Esophagus squamous epithelium (tissue), 5 donors: ENCODE results near the gene SOX6. TPM values are rescaled to one million over a fixed set of nuclear protein-coding genes. Genes with fewer than 3 reads are reported as not detected.

ENCODE experiments used
- DNase-seq: peaks from one replicate; lab custom pipeline; 2025; lab: John Stamatoyannopoulos, UW
- H3K27ac ChIP-seq, 4 donors: fragments of 200-600 bp; sonication (generic); one replicate each; pipeline ENCODE4 v1.5.1; 2016 to 2019; ENCODE audit warnings: mild to moderate bottlenecking in 1 of 4
- H3K27me3 ChIP-seq, 4 donors: fragments of 200-600 bp; sonication (generic); 1 replicate in 3 of 4; 2 replicates in 1 of 4; pipeline versions ENCODE4 v1.5.1 to v1.6.0; 2017 to 2021; ENCODE audit warnings: antibody characterized with exemption in 1 of 4
- H3K36me3 ChIP-seq, 3 donors: fragments of 200-600 bp; sonication (generic); one replicate each; pipeline ENCODE4 v1.5.1; 2016 to 2019
- H3K4me1 ChIP-seq, 3 donors: fragments of 200-600 bp; sonication (generic); one replicate each; pipeline ENCODE4 v1.5.1; 2017 to 2019
- H3K4me3 ChIP-seq, 4 donors: fragments of 200-600 bp; sonication (generic); 1 replicate in 3 of 4; 2 replicates in 1 of 4; pipeline ENCODE4 v1.5.1; 2016 to 2019; ENCODE audit warnings: mild to moderate bottlenecking in 2 of 4, moderate library complexity in 1 of 4
- H3K9me3 ChIP-seq, 3 donors: fragments of 200-600 bp; sonication (generic); one replicate each; pipeline ENCODE4 v1.5.1; 2016 to 2019
- POLR2A ChIP-seq, 4 donors: fragments of 450-650 bp; IDR thresholded peaks; one replicate each; pipeline ENCODE4 v1.6.1; 2017; ENCODE audit warnings: antibody characterized with exemption in 4 of 4, mild to moderate bottlenecking in 4 of 4, moderate library complexity in 3 of 4
- WGBS, 2 donors: methylation state at CpG; one replicate each; pipeline ENCODE4 v1.1.5; 2018; 5-methylcytosine and 5-hydroxymethylcytosine counted together
- intact Hi-C: fragments of 100-400 bp; cut with DNase I; formaldehyde crosslinking; loops from one replicate; pipeline ENCODE4 v1.15.0; 2022
- total RNA-seq, 4 donors: library from RNA; depleted of rRNA; stranded (reverse); fragments of >200 nt; gene quantifications; one replicate each; pipeline ENCODE4 v1.1.0, GENCODE V29; 2016
- TF ChIP-seq, protein P1 (sequence below), 6 experiments: fragments of 450-650 bp in 4 of 6; fragments of 200-600 bp in 2 of 6; sonication (generic) in 2 of 6; IDR thresholded peaks; one replicate each; pipeline ENCODE4 v1.5.1; 2016 to 2019; ENCODE audit warnings: antibody characterized with exemption in 6 of 6, mild to moderate bottlenecking in 4 of 6, moderate library complexity in 4 of 6
- donor health status: DM: yes; HTN: yes; CAD: no.

Gene SOX6
- total RNA-seq, 4 donors from 2014 or later: 7.8 to 16.0 (median 10.6) TPM

DNA sequence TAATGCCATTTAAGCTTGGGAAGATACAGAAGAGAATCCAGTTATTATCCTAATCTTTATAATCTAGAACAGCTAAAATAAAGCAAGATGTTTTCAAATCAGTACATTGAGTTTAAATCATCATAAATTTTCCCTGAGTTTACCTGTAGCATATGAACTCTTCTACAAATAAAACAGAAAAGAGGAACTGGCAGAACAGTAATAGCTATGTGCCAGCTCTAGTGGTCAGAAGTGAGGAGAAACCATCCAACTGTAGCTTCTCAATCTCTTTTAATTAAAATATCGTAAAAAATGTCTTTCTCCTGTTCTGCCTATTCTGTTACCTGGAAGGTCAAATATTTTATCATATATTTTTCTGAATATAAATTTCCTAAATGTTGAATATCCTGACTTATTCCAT, 266.9 kb downstream of the SOX6 start:
- H3K4me3 ChIP-seq: no peak overlapping the region
- peaks cover 0 to 10% (median 0%) of the 10 kb centered on the region in 3 donors for H3K4me1 ChIP-seq
- no peak overlapping the region for H3K27ac ChIP-seq
- H3K36me3 ChIP-seq: no peaks in the 10 kb centered on the region
- WGBS, 2 donors: 93 to 100% methylated on average over 1 of the region's 1 CpG
- H3K27me3 ChIP-seq: no peaks in the 10 kb centered on the region
- no peak for DNase-seq
- TF ChIP-seq POLR2A (IDR thresholded peaks at IDR 0.05): no peak
- no peaks in the 10 kb centered on the region for H3K9me3 ChIP-seq
- intact Hi-C loops: no loop called here

DNA sequence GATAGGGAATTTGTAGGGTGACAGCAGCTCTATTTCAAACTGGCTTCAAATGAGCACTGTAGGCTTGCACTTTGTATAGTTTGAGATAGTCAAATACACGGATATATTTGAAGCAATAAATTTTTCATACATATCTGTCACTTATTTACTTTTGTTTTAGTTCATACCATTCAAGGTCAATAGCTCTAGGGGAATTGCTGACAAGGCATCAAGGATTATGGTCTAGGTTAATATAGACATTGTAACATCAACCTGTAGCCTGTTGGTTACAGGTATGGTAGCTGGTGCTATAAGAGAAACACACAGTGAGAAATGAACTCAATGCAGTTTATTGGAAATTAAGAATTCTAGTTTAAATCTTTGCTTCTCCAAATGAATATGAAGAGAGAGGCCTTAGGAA, 267.6 kb downstream of the SOX6 start:
- TF ChIP-seq, protein P1, sequence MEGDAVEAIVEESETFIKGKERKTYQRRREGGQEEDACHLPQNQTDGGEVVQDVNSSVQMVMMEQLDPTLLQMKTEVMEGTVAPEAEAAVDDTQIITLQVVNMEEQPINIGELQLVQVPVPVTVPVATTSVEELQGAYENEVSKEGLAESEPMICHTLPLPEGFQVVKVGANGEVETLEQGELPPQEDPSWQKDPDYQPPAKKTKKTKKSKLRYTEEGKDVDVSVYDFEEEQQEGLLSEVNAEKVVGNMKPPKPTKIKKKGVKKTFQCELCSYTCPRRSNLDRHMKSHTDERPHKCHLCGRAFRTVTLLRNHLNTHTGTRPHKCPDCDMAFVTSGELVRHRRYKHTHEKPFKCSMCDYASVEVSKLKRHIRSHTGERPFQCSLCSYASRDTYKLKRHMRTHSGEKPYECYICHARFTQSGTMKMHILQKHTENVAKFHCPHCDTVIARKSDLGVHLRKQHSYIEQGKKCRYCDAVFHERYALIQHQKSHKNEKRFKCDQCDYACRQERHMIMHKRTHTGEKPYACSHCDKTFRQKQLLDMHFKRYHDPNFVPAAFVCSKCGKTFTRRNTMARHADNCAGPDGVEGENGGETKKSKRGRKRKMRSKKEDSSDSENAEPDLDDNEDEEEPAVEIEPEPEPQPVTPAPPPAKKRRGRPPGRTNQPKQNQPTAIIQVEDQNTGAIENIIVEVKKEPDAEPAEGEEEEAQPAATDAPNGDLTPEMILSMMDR (IDR thresholded peaks at IDR 0.05): no peak
- TF ChIP-seq POLR2A (IDR thresholded peaks at IDR 0.05): no peak
- Histone ChIP-seq H3K4me3 (no peak overlapping the region), H3K27ac (no peak overlapping the region), H3K4me1 (peaks cover 0 to 10% (median 0%) of the 10 kb centered on the region in 3 donors), H3K36me3 (no peaks in the 10 kb centered on the region), H3K9me3 (no peaks in the 10 kb centered on the region), H3K27me3 (no peaks in the 10 kb centered on the region)
- no peak for DNase-seq
- intact Hi-C loops: no loop called here
- WGBS, 2 donors: 44 to 52% methylated on average over 1 of the region's 1 CpG

DNA sequence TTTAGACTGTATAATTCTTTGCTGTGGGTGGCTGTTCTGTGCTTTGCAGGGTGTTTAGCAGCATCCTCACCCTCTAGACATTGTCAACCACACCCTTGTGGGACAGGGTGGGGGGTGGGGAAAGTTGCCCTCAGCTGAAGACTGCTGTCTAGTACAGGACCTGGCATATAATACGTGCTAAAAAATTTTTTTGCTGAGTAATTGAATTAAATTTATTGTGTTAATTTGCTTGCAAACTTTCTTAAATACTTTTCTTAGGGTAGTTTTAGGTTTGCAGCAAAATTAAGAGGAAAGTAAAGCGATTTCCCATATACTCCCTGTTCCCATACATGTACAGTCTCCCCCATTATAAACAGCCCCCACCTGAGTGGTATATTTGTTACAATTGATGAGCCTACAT, 268.5 kb downstream of the SOX6 start:
- TF ChIP-seq POLR2A (IDR thresholded peaks at IDR 0.05): no peak
- TF ChIP-seq, protein P1 (IDR thresholded peaks at IDR 0.05): no peak
- Histone ChIP-seq H3K36me3 (no peaks in the 10 kb centered on the region), H3K27me3 (no peaks in the 10 kb centered on the region), H3K4me3 (no peak overlapping the region), H3K27ac (no peak overlapping the region), H3K4me1 (peaks cover 0 to 10% (median 0%) of the 10 kb centered on the region in 3 donors), H3K9me3 (no peaks in the 10 kb centered on the region)
- intact Hi-C loops: no loop called here
- WGBS, 2 donors: 73 to 79% methylated on average over 2 of the region's 2 CpGs
- DNase-seq: no peak

DNA sequence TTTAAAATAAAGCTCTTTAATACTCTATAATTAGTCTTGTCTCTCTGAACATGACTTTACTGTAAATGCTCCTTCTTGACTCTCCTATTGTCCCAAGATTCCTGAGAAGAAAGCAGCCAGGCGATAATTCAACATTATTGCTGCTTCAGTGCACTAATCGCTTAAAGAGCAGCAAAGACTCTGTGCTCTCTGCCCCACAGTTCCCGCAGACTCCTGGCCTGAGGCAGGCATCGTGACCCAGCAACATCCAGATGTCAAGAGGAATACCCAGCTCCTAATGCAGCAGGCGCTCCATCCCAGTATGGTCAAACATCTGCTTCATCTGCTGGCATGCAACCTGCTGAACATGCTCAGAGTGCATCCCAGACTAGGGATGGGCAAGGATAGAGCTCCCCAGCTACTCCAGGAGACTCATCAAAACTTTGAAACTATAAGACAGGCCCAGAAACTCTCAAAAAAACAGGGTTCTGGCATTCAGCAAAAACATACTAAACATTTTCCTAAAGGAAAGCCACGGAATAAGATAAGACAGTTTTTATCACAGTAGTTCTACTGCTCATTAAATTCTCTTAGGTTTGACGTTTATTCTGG, 270.0 kb downstream of the SOX6 start:
- no peak for TF ChIP-seq POLR2A (IDR thresholded peaks at IDR 0.05)
- TF ChIP-seq, protein P1 (IDR thresholded peaks at IDR 0.05): no peak
- peaks cover 0 to 9% (median 6%) of the 10 kb centered on the region in 3 donors for H3K4me1 ChIP-seq
- no peak overlapping the region for H3K27ac ChIP-seq
- H3K36me3 ChIP-seq: no peaks in the 10 kb centered on the region
- no peaks in the 10 kb centered on the region for H3K27me3 ChIP-seq
- WGBS, 2 donors: 79 to 85% methylated on average over 7 of the region's 7 CpGs
- no peak for DNase-seq
- intact Hi-C loops: no loop called here
- no peaks in the 10 kb centered on the region for H3K9me3 ChIP-seq
- H3K4me3 ChIP-seq: no peak overlapping the region

DNA sequence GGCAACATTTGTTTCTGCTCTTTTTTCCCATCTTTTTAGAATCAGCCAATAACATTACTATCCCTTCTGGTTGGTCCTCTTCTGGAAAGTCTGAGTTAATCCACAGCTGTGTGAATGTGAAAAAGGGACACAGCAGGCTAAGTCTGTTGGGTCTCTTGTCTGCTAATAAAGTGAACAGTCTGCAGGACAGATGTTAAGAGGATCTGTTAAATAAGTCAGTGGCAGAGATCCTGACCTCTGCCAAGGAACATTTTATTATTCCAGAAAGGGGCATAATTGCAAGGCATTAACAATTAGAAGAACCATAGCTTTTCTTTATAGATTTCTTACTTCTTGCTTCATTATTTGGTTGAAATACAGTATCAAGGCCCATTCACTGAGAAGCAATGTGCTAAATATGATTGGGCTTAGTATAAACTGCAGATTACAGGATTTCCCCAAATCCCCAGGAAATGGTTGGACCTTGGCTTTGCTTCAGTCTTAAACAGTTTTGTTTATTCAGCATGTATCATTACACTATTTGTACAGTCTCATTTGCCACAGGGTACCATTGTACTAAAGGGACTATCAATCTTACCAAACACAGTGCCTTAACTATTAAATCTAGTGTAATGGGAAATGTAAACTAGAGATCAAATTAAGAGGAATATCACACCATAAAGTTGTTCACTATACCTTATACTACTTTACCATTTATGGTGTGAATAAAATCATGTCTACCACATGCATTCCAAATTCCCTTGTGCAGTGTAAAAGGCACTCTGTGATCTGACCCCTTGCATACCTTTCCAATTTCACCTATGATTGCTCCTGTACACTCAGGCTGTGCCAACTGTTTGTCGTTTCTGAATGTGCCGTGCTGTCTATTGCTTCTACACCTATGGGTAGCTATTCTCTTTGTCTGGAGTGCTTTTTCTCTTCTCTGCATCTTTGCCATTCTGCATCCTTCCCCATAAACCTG, 274.0 kb downstream of the SOX6 start:
- WGBS, 2 donors: 63 to 83% methylated on average over 2 of the region's 2 CpGs
- Histone ChIP-seq H3K27ac (no peak overlapping the region), H3K4me3 (no peak overlapping the region), H3K9me3 (no peaks in the 10 kb centered on the region), H3K27me3 (no peaks in the 10 kb centered on the region), H3K4me1 (peaks cover 0 to 9% (median 6%) of the 10 kb centered on the region in 3 donors), H3K36me3 (no peaks in the 10 kb centered on the region)
- TF ChIP-seq, protein P1 (IDR thresholded peaks at IDR 0.05): no peak
- TF ChIP-seq POLR2A (IDR thresholded peaks at IDR 0.05): no peak
- intact Hi-C loops: no loop called here
- DNase-seq: no peak
